Neural progenitor cell (in vitro differentiated cells): ENCODE results near the gene UBE4A.

Experiments used
- EZH2 ChIP-seq: fragments of 200-600 bp; sonication (generic); IDR thresholded peaks from 2 replicates; pipeline ENCODE4 v1.6.1; 2017; ENCODE audit warnings: antibody characterized with exemption, mild to moderate bottlenecking, moderate library complexity
- TF ChIP-seq, protein P1 (sequence below): fragments of 200-600 bp; sonication (generic); IDR thresholded peaks from 2 replicates; pipeline ENCODE4 v1.5.1; 2017; ENCODE audit warnings: antibody characterized with exemption, mild to moderate bottlenecking

DNA sequence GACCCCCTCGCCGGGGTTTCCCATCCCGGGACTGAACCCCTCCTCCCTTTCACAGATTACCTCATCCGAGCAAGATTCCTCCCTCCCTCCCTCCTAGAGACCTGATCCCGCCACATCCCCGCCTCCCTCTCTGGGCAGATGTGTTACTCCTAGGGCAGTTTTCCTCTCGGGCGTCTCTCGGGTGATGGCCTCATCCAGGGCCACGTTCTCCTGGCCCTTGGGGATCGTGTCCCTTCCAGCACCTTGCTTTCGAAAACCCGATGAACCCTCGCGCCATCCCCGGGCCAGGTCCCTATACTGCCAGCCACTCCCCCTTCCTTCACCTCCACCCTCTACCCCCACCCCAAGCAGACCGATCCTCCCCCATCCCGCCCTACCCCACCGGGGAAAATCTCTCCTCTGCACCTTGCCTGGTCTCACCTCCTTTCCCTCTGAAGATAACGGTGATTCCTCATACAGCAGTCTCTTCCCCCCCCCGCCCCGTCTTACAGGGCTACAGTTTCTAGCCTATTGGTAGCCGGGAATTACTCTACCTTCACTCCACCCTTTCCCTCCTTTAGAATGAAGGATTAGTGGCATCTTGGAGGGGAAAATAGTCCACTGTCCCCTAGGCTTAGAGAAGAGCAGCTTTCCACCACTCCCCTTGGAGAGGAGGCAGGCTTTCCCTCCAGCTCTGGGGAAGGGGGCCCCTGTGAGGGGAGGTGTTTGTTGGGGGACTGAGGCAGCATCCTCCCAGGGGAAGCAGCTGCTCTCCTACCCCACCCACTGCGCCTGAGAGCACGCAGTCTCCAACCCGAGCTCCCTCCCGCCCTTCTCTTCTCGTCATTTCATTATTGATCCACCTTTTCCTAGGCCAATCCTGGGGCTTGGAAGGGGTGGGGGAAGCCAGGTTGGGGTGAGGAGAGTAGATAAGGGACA is 78.1 kb downstream of the UBE4A start:
- TF ChIP-seq, protein P1, sequence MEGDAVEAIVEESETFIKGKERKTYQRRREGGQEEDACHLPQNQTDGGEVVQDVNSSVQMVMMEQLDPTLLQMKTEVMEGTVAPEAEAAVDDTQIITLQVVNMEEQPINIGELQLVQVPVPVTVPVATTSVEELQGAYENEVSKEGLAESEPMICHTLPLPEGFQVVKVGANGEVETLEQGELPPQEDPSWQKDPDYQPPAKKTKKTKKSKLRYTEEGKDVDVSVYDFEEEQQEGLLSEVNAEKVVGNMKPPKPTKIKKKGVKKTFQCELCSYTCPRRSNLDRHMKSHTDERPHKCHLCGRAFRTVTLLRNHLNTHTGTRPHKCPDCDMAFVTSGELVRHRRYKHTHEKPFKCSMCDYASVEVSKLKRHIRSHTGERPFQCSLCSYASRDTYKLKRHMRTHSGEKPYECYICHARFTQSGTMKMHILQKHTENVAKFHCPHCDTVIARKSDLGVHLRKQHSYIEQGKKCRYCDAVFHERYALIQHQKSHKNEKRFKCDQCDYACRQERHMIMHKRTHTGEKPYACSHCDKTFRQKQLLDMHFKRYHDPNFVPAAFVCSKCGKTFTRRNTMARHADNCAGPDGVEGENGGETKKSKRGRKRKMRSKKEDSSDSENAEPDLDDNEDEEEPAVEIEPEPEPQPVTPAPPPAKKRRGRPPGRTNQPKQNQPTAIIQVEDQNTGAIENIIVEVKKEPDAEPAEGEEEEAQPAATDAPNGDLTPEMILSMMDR: no peak
- no peak for TF ChIP-seq EZH2
